Mesenchymal stem cell (in vitro differentiated cells and primary cell): ENCODE data around the gene TXLNA.
A peak's percentile ranks its signal among the peaks of the same experiment; 100 is the strongest.
"Not testable (repeated sequence)": the region's sequence is repeated elsewhere in the genome, so short reads cannot be mapped to it uniquely, and the experiment has no call there.

ENCODE experiments used
- DNase-seq: peaks from one replicate; pipeline ENCODE4 v3.0.0-alpha.2; 2013
- H2AFZ ChIP-seq: one replicate; pipeline ENCODE4 v1.6.1; 2013; ENCODE audit warnings: low read depth, mild to moderate bottlenecking, control low read depth, inconsistent platforms, low read length, moderate library complexity
- H2AK5ac ChIP-seq: 2 replicates; pipeline ENCODE4 v1.6.1; 2013; ENCODE audit warnings: low read length, moderate library complexity, mild to moderate bottlenecking, inconsistent platforms; ENCODE audit not compliant: severe bottlenecking
- H2BK120ac ChIP-seq: one replicate; pipeline ENCODE4 v1.6.1; 2013; ENCODE audit warnings: low read depth, mild to moderate bottlenecking, inconsistent platforms, low read length, moderate library complexity
- H2BK12ac ChIP-seq, 2 experiments: one replicate each; pipeline ENCODE4 v1.6.1; 2013; ENCODE audit warnings: inconsistent platforms in 2 of 2, low read length in 2 of 2, mild to moderate bottlenecking in 2 of 2, moderate library complexity in 2 of 2, control low read depth in 1 of 2
- H2BK15ac ChIP-seq: one replicate; pipeline ENCODE4 v1.6.1; 2013; ENCODE audit warnings: mild to moderate bottlenecking, low read depth, inconsistent platforms; ENCODE audit not compliant: poor library complexity, severe bottlenecking
- H2BK5ac ChIP-seq: 2 replicates; pipeline ENCODE4 v1.6.1; 2013; ENCODE audit warnings: low read depth, mild to moderate bottlenecking, low read length, control low read depth, inconsistent platforms; ENCODE audit not compliant: poor library complexity, severe bottlenecking
- H3K14ac ChIP-seq, 2 experiments: one replicate each; pipeline ENCODE4 v1.6.1; 2013; ENCODE audit warnings: inconsistent platforms in 2 of 2, low read length in 2 of 2, control low read depth in 1 of 2, mild to moderate bottlenecking in 1 of 2, moderate library complexity in 1 of 2
- H3K18ac ChIP-seq, 2 experiments: one replicate each; pipeline ENCODE4 v1.6.1; 2013; ENCODE audit warnings: inconsistent platforms in 2 of 2, low read length in 2 of 2, control low read depth in 1 of 2, low read depth in 1 of 2, mild to moderate bottlenecking in 1 of 2
- H3K23ac ChIP-seq, 2 experiments: one replicate each; pipeline ENCODE4 v1.6.1; 2013; ENCODE audit warnings: inconsistent platforms in 2 of 2, low read length in 2 of 2, mild to moderate bottlenecking in 2 of 2, moderate library complexity in 2 of 2, control low read depth in 1 of 2
- H3K27ac ChIP-seq: 2 replicates; pipeline ENCODE4 v1.5.1; 2013; ENCODE audit warnings: mild to moderate bottlenecking, moderate library complexity, low read length, control low read depth, inconsistent platforms; ENCODE audit not compliant: poor library complexity, severe bottlenecking
- H3K27me3 ChIP-seq, 2 experiments: 2 replicates each; pipeline versions ENCODE4 v1.6.1 to v1.7.0; 2013; ENCODE audit warnings: low read length in 2 of 2, mild to moderate bottlenecking in 2 of 2, moderate library complexity in 2 of 2, control low read depth in 1 of 2, inconsistent platforms in 1 of 2; ENCODE audit not compliant: control insufficient read depth in 1 of 2, insufficient read depth in 1 of 2
- H3K36me3 ChIP-seq, 2 experiments: 2 replicates each; pipeline versions ENCODE4 v1.6.1 to v1.7.0; 2013; ENCODE audit warnings: low read length in 2 of 2, control low read depth in 1 of 2, inconsistent platforms in 1 of 2, low read depth in 1 of 2, mild to moderate bottlenecking in 1 of 2; ENCODE audit not compliant: insufficient read depth in 2 of 2, control insufficient read depth in 1 of 2
- H3K4ac ChIP-seq, 2 experiments: one replicate each; pipeline ENCODE4 v1.6.1; 2013; ENCODE audit warnings: inconsistent platforms in 2 of 2, low read length in 2 of 2, mild to moderate bottlenecking in 2 of 2, moderate library complexity in 2 of 2, control low read depth in 1 of 2, low read depth in 1 of 2
- H3K4me1 ChIP-seq: 2 replicates; pipeline ENCODE4 v1.6.1; 2013; ENCODE audit warnings: low read depth, low read length, control low read depth; ENCODE audit not compliant: control insufficient read depth, insufficient read depth
- H3K4me2 ChIP-seq: 2 replicates; pipeline ENCODE4 v1.6.1; 2013; ENCODE audit warnings: low read length, mild to moderate bottlenecking, inconsistent platforms; ENCODE audit not compliant: poor library complexity, severe bottlenecking
- H3K4me3 ChIP-seq, 2 experiments: 2 replicates each; pipeline versions ENCODE4 v1.5.1 to v1.7.0; 2013; ENCODE audit warnings: low read length in 2 of 2, mild to moderate bottlenecking in 2 of 2, control low read depth in 1 of 2, low read depth in 1 of 2; ENCODE audit not compliant: insufficient read depth in 1 of 2
- H3K79me1 ChIP-seq: replicated peaks from 2 replicates; pipeline ENCODE4 v1.6.1; 2013; ENCODE audit warnings: mild to moderate bottlenecking, control low read depth, low read length, inconsistent platforms; ENCODE audit not compliant: poor library complexity, severe bottlenecking
- H3K9ac ChIP-seq: 2 replicates; pipeline ENCODE4 v1.7.0; 2013; ENCODE audit warnings: mild to moderate bottlenecking, low read length, moderate library complexity
- H3K9me3 ChIP-seq: 2 replicates; pipeline ENCODE4 v1.7.0; 2013; ENCODE audit warnings: mild to moderate bottlenecking, low read length; ENCODE audit not compliant: control insufficient read depth
- H4K8ac ChIP-seq: one replicate; pipeline ENCODE4 v1.6.1; 2013; ENCODE audit warnings: inconsistent platforms, mild to moderate bottlenecking, low read length, moderate library complexity
- H4K91ac ChIP-seq: one replicate; pipeline ENCODE4 v1.6.1; 2013; ENCODE audit warnings: mild to moderate bottlenecking, low read length, inconsistent platforms
- WGBS: methylation state at CpG from one replicate; pipeline ENCODE4 v1.1.7; 2013; ENCODE audit warnings: mixed read lengths; 5-methylcytosine and 5-hydroxymethylcytosine counted together

Gene TXLNA

GRCh38 chr1:32142446-32143301 is 36.8 kb upstream of the TXLNA start:
- Histone ChIP-seq H3K9me3 (no peaks in the 10 kb centered on the region), H3K36me3 (no peaks in the 10 kb centered on the region), H3K4me1 (peaks cover 10% of the 10 kb centered on the region), H2BK120ac (no peak overlapping the region), H4K91ac (no peak overlapping the region), H3K23ac (no peak overlapping the region), H2BK5ac (no peak overlapping the region), H3K4me2 (no peak overlapping the region), H3K14ac (peak overlapping the region in 1 of 2 experiments; percentile 41), H3K9ac (peak overlapping the region; percentile 83), H2BK15ac (no peak overlapping the region), H2BK12ac (peak overlapping the region in 1 of 2 experiments; percentile 23), H3K27ac (no peak overlapping the region), H3K27me3 (no peaks in the 10 kb centered on the region), H3K4ac (no peak overlapping the region), H2AK5ac (no peak overlapping the region), H2AFZ (no peak overlapping the region), H3K18ac (no peak overlapping the region), H3K4me3 (no peak overlapping the region), H3K79me1 (no peaks in the 10 kb centered on the region), H4K8ac (no peak overlapping the region)
- DNase-seq, result peak; percentile 95
- WGBS, result 39% methylated on average over 3 of the region's 6 CpGs

- not testable (repeated sequence) for H4K8ac ChIP-seq, H3K79me1 ChIP-seq, H3K27ac ChIP-seq, H3K4me1 ChIP-seq, H2BK120ac ChIP-seq, H3K14ac ChIP-seq, DNase-seq, H4K91ac ChIP-seq, H3K27me3 ChIP-seq, H2AFZ ChIP-seq, H3K9me3 ChIP-seq, H3K4me3 ChIP-seq, H2BK12ac ChIP-seq, H2BK15ac ChIP-seq, H3K36me3 ChIP-seq, H3K23ac ChIP-seq, H2AK5ac ChIP-seq, H3K4ac ChIP-seq, H3K18ac ChIP-seq, H2BK5ac ChIP-seq, H3K4me2 ChIP-seq
- peak overlapping the region; percentile 83 for H3K9ac ChIP-seq
- 100% methylated on average over 2 of the region's 4 CpGs for WGBS
Measured at GRCh38 chr1:32143302-32143695, 36.2 kb upstream of the TXLNA start.

DNA sequence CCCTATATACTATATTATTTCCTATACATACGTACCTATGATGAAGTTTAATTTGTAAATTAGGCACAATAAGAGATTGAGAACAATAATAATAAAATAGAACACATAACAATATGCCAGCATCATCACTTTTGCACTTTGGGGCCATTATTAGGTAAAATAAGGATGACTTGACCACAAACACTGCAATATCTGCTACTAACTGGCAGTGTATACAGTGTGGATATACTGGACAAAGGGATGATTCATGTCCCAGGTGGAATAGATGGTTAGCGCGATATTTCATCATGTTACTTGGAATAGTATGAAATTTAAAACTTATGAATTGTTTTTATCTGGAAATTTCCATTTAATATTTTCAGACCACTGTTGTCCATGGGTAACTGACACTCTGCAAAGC is 35.4 kb upstream of the TXLNA start:
- 100% methylated on average over 2 of the region's 3 CpGs for WGBS
- H3K36me3 ChIP-seq, result peaks cover 0 to 4% of the 10 kb centered on the region in 2 experiments
- peaks cover 2% of the 10 kb centered on the region for H3K79me1 ChIP-seq
- no peak overlapping the region for H2BK120ac ChIP-seq
- H2AFZ ChIP-seq, result no peak overlapping the region
- H3K9ac ChIP-seq, result peak overlapping the region; percentile 19
- H3K4me2 ChIP-seq, result no peak overlapping the region
- no peak overlapping the region for H3K14ac ChIP-seq
- H2BK15ac ChIP-seq, result no peak overlapping the region
- no peak overlapping the region for H3K4me3 ChIP-seq
- no peak overlapping the region for H3K4ac ChIP-seq
- H3K23ac ChIP-seq, result no peak overlapping the region
- no peaks in the 10 kb centered on the region for H3K9me3 ChIP-seq
- peaks cover 10% of the 10 kb centered on the region for H3K4me1 ChIP-seq
- H3K27me3 ChIP-seq, result no peaks in the 10 kb centered on the region
- no peak overlapping the region for H3K27ac ChIP-seq
- H2AK5ac ChIP-seq, result no peak overlapping the region
- no peak overlapping the region for H3K18ac ChIP-seq
- H2BK12ac ChIP-seq, result no peak overlapping the region
- H2BK5ac ChIP-seq, result no peak overlapping the region
- no peak overlapping the region for H4K91ac ChIP-seq
- no peak overlapping the region for H4K8ac ChIP-seq
- no peak for DNase-seq

GRCh38 chr1:32147799-32148198 is 31.7 kb upstream of the TXLNA start:
- not testable (repeated sequence) for DNase-seq, H3K4me3 ChIP-seq, H3K23ac ChIP-seq, H2AFZ ChIP-seq, H3K9ac ChIP-seq, H2BK120ac ChIP-seq, H3K27me3 ChIP-seq, H3K14ac ChIP-seq, H2AK5ac ChIP-seq, H3K27ac ChIP-seq, H4K8ac ChIP-seq, H2BK15ac ChIP-seq, H2BK5ac ChIP-seq, H2BK12ac ChIP-seq, H3K9me3 ChIP-seq, H3K4me2 ChIP-seq, H3K36me3 ChIP-seq, H3K79me1 ChIP-seq, H4K91ac ChIP-seq, H3K4ac ChIP-seq, H3K18ac ChIP-seq
- 95% methylated on average over 4 of the region's 5 CpGs for WGBS
- peaks cover 13% of the 10 kb centered on the region for H3K4me1 ChIP-seq
